ENCODE results near the gene SLC35F3. TPM values are rescaled to one million over a fixed set of nuclear protein-coding genes. Genes with fewer than 3 reads are reported as not detected.

The SLC35F3 gene
- polyA plus RNA-seq, 1 donor (not counting 4 experiments of a cell fraction or from before 2014, with no cell fraction given): 13.8 TPM

GRCh38 chr1:233998456-233998855 lies 94.0 kb downstream of the SLC35F3 start:
- Histone ChIP-seq H3K9me3 (ENCODE audit: control insufficient read depth, low read depth, low read length) (no peaks in the 10 kb centered on the region), H3K4me1 (ENCODE audit: control insufficient read depth, extremely low read depth, insufficient read depth, low read length) (peaks cover 50% of the 10 kb centered on the region), H3K4me3 (ENCODE audit: control insufficient read depth in 2 of 3, extremely low read depth in 1 of 3, insufficient read depth in 2 of 3, low read depth in 1 of 3, low read length in 3 of 3) (no peak overlapping the region), H3K27ac (ENCODE audit: control insufficient read depth, insufficient read depth, low read length) (no peak overlapping the region), H2AFZ (ENCODE audit: control insufficient read depth, low read length) (no peak overlapping the region), H3K79me2 (ENCODE audit: control insufficient read depth, insufficient read depth, low read length) (peaks cover 10% of the 10 kb centered on the region), H3K27me3 (ENCODE audit: control insufficient read depth, extremely low read depth, insufficient read depth, low read length) (no peaks in the 10 kb centered on the region), H3K9me1 (ENCODE audit: control insufficient read depth, extremely low read depth, insufficient read depth, low read length) (no peaks in the 10 kb centered on the region), H3K9ac (ENCODE audit: control insufficient read depth, extremely low read depth, insufficient read depth, low read length) (no peak overlapping the region), H4K20me1 (ENCODE audit: control insufficient read depth, extremely low read depth, insufficient read depth, low read length) (no peaks in the 10 kb centered on the region), H3K36me3 (ENCODE audit: control insufficient read depth in 2 of 2, extremely low read depth in 1 of 2, insufficient read depth in 2 of 2, low read length in 2 of 2) (no peaks in the 10 kb centered on the region), H3K4me2 (ENCODE audit: control insufficient read depth, extremely low read depth, insufficient read depth, low read depth, low read length) (no peak overlapping the region)
- TF ChIP-seq CTCF (optimal IDR thresholded peaks at IDR 0.05 in 1 of 3, IDR thresholded peaks at IDR 0.05 in 1 of 3, conservative IDR thresholded peaks at IDR 0.05 in 1 of 3; ENCODE audit: extremely low read depth in 1 of 3, insufficient read depth in 2 of 3, low read length in 3 of 3) (no peak), EZH2 (IDR thresholded peaks at IDR 0.05; ENCODE audit: low read length) (no peak)
- dilution Hi-C loops (cut with MboI; ENCODE audit: extremely low pct_ligation_motif_present, low sequenced_read_pairs): no loop called here
- DNase-seq (ENCODE audit: low read depth, low spot score) (no peak), FAIRE-seq (no peak)

- H3K4me1 ChIP-seq (ENCODE audit: control insufficient read depth, extremely low read depth, insufficient read depth, low read length): peaks cover 46% of the 10 kb centered on the region
- FAIRE-seq: peak; percentile 73
These were observed 94.4 kb downstream of the SLC35F3 start for GRCh38 chr1:233998891-233999290.

More at GRCh38 chr1:233998891-233999290, 94.4 kb downstream of the SLC35F3 start:
- Histone ChIP-seq H3K4me3 (ENCODE audit: control insufficient read depth in 2 of 3, extremely low read depth in 1 of 3, insufficient read depth in 2 of 3, low read depth in 1 of 3, low read length in 3 of 3) (no peak overlapping the region), H3K9me3 (ENCODE audit: control insufficient read depth, low read depth, low read length) (no peaks in the 10 kb centered on the region), H3K36me3 (ENCODE audit: control insufficient read depth in 2 of 2, extremely low read depth in 1 of 2, insufficient read depth in 2 of 2, low read length in 2 of 2) (no peaks in the 10 kb centered on the region), H3K9ac (ENCODE audit: control insufficient read depth, extremely low read depth, insufficient read depth, low read length) (no peak overlapping the region), H3K27ac (ENCODE audit: control insufficient read depth, insufficient read depth, low read length) (no peak overlapping the region), H4K20me1 (ENCODE audit: control insufficient read depth, extremely low read depth, insufficient read depth, low read length) (no peaks in the 10 kb centered on the region), H3K9me1 (ENCODE audit: control insufficient read depth, extremely low read depth, insufficient read depth, low read length) (no peaks in the 10 kb centered on the region), H3K4me2 (ENCODE audit: control insufficient read depth, extremely low read depth, insufficient read depth, low read depth, low read length) (no peak overlapping the region), H3K27me3 (ENCODE audit: control insufficient read depth, extremely low read depth, insufficient read depth, low read length) (no peaks in the 10 kb centered on the region), H3K79me2 (ENCODE audit: control insufficient read depth, insufficient read depth, low read length) (peaks cover 10% of the 10 kb centered on the region), H2AFZ (ENCODE audit: control insufficient read depth, low read length) (no peak overlapping the region)
- TF ChIP-seq CTCF (optimal IDR thresholded peaks at IDR 0.05 in 1 of 3, IDR thresholded peaks at IDR 0.05 in 1 of 3, conservative IDR thresholded peaks at IDR 0.05 in 1 of 3; ENCODE audit: extremely low read depth in 1 of 3, insufficient read depth in 2 of 3, low read length in 3 of 3): no peak
- no peak for TF ChIP-seq EZH2 (IDR thresholded peaks at IDR 0.05; ENCODE audit: low read length)
- no peak for DNase-seq (ENCODE audit: low read depth, low spot score)
- dilution Hi-C loops (cut with MboI; ENCODE audit: extremely low pct_ligation_motif_present, low sequenced_read_pairs): no loop called here
